Measurements from ENCODE around the gene OPRD1.

GRCh38 chr1:28897789-28898188 is 85.8 kb downstream of the OPRD1 start:
- TF ChIP-seq SUZ12 (IDR thresholded peaks at IDR 0.05) (no peak), SP1 (IDR thresholded peaks at IDR 0.05) (no peak), ELF4 (IDR thresholded peaks at IDR 0.05) (no peak), BHLHE40 (IDR thresholded peaks at IDR 0.05; ENCODE audit: borderline replicate concordance) (no peak), TARDBP (IDR thresholded peaks at IDR 0.05) (no peak), FOXA1 (IDR thresholded peaks at IDR 0.05) (no peak), ZNF384 (IDR thresholded peaks at IDR 0.05) (no peak), HDGF (IDR thresholded peaks at IDR 0.05; ENCODE audit: borderline replicate concordance) (no peak)

Data from HEK293T (cell line).